Hematopoietic multipotent progenitor cell treated with erythropoietin and hydrocortisone succinate and interleukin-3 and kit ligand, for 8 days (in vitro differentiated cells): Measurements from ENCODE around the gene CTNNA2.

Experiments used
- DNase-seq: peaks from one replicate; pipeline ENCODE4 v3.0.0-alpha.2; 2015

Gene CTNNA2

GRCh38 chr2:79796641-79797040 is 283.8 kb downstream of the CTNNA2 start:
- no peak for DNase-seq

- DNase-seq: no peak
These were observed 285.9 kb downstream of the CTNNA2 start for GRCh38 chr2:79798776-79799175.

- DNase-seq: no peak
These were observed 286.9 kb downstream of the CTNNA2 start for GRCh38 chr2:79799729-79800128.

- no peak for DNase-seq
These were observed 288.2 kb downstream of the CTNNA2 start for GRCh38 chr2:79801082-79801481.

GRCh38 chr2:79817288-79817687 is 304.4 kb downstream of the CTNNA2 start:
- DNase-seq: no peak

- no peak for DNase-seq
These were observed 307.4 kb downstream of the CTNNA2 start for GRCh38 chr2:79820281-79820680.

- DNase-seq: no peak
These were observed 309.3 kb downstream of the CTNNA2 start for GRCh38 chr2:79822136-79822535.

- no peak for DNase-seq
These were observed 311.4 kb downstream of the CTNNA2 start for GRCh38 chr2:79824086-79824786.

- DNase-seq: no peak
These were observed 315.0 kb downstream of the CTNNA2 start for GRCh38 chr2:79827881-79828280.

- no peak for DNase-seq
These were observed 317.6 kb downstream of the CTNNA2 start for GRCh38 chr2:79830501-79830900.

GRCh38 chr2:79831961-79832360 is 319.1 kb downstream of the CTNNA2 start:
- DNase-seq: no peak

GRCh38 chr2:79832511-79833234 is 319.8 kb downstream of the CTNNA2 start:
- no peak for DNase-seq

- DNase-seq: no peak
These were observed 320.5 kb downstream of the CTNNA2 start for GRCh38 chr2:79833235-79833878.

GRCh38 chr2:79835911-79836310 is 323.1 kb downstream of the CTNNA2 start:
- no peak for DNase-seq

GRCh38 chr2:79844011-79844410 is 331.2 kb downstream of the CTNNA2 start:
- DNase-seq: no peak

GRCh38 chr2:79846878-79847277 is 334.0 kb downstream of the CTNNA2 start:
- no peak for DNase-seq

- DNase-seq: no peak
These were observed 336.4 kb downstream of the CTNNA2 start for GRCh38 chr2:79849241-79849640.

- DNase-seq: no peak
These were observed 337.1 kb downstream of the CTNNA2 start for GRCh38 chr2:79849949-79850348.

- no peak for DNase-seq
These were observed 338.1 kb downstream of the CTNNA2 start for GRCh38 chr2:79850912-79851311.

- DNase-seq: no peak
These were observed 342.6 kb downstream of the CTNNA2 start for GRCh38 chr2:79855264-79856006.

- DNase-seq: no peak
These were observed 345.0 kb downstream of the CTNNA2 start for GRCh38 chr2:79857888-79858287.

GRCh38 chr2:79860228-79861058 is 347.6 kb downstream of the CTNNA2 start:
- DNase-seq: peak; percentile 18

- no peak for DNase-seq
These were observed 348.2 kb downstream of the CTNNA2 start for GRCh38 chr2:79861059-79861374.
